ENCODE results near the gene SOX13. TPM values are rescaled to one million over a fixed set of nuclear protein-coding genes. Genes with fewer than 3 reads are reported as not detected.

The SOX13 gene
- total and polyA plus RNA-seq, 2 of the 4 experiments (the other 2 are of a cell fraction) = 0.54 to 3.5 TPM

GRCh38 chr1:204154568-204155255 is 81.8 kb downstream of the SOX13 start:
- H3K4ac ChIP-seq (ENCODE audit: low read depth, low read length) = no peak overlapping the region
- H4K5ac ChIP-seq (ENCODE audit: low read depth, low read length) = no peak overlapping the region
- no peak overlapping the region for H2BK120ac ChIP-seq (ENCODE audit: low read depth, low read length)
- no TSS peak for BruUV-seq (replicated peaks)
- H4K20me1 ChIP-seq (ENCODE audit: insufficient read depth, low read length) = no peaks in the 10 kb centered on the region
- POLR2A ChIA-PET (ENCODE audit: unreplicated experiment) = no interaction called here
- CTCF ChIA-PET = interaction anchor here (0.5 to 1.1 kb wide), 3 partner anchors 8 to 607 kb away, joined by 3 to 5 read pairs (median 4); no protein-coding TSS in a partner anchor
- intact Hi-C loops (cut with micrococcal nuclease) (no loop called here), dilution Hi-C loops (cut with HindIII; ENCODE audit: low sequenced_read_pairs, unreplicated experiment) (loop anchor here (25.0 kb wide), 1 partner anchor 233 kb away; no protein-coding TSS in a partner anchor), in situ Hi-C loops (cut with MboI; ENCODE audit: low sequenced_read_pairs) (loop anchor here (5.0 kb wide), 1 partner anchor 208 kb away; no protein-coding TSS in a partner anchor)
- no peak overlapping the region for H4K8ac ChIP-seq (ENCODE audit: low read depth in 2 of 2, low read length in 2 of 2)
- H3K9me1 ChIP-seq (ENCODE audit: insufficient read depth, low read length) = peaks cover 7% of the 10 kb centered on the region; the same call in 1 of the 2 replicates
- H3K79me1 ChIP-seq (ENCODE audit: low read depth in 1 of 2, low read length in 2 of 2) = peaks cover 0 to 9% of the 10 kb centered on the region in 2 experiments; a peak in 2 of 4 replicates
- TF ChIP-seq SMC3 (IDR thresholded peaks at IDR 0.05; ENCODE audit: low read depth, low read length) (no peak), ELK1 (IDR thresholded peaks at IDR 0.05; ENCODE audit: borderline replicate concordance, low read depth, low read length) (no peak), CHD1 (IDR thresholded peaks at IDR 0.05; ENCODE audit: low read depth, low read length) (no peak), POLR2A (IDR thresholded peaks at IDR 0.05; ENCODE audit: low read depth, low read length) (no peak), CEBPB (IDR thresholded peaks at IDR 0.05; ENCODE audit: low read depth, low read length) (no peak), CTCF (conservative IDR thresholded peaks at IDR 0.05; ENCODE audit: low read depth, low read length) (no peak), USF2 (IDR thresholded peaks at IDR 0.05; ENCODE audit: low read depth, low read length) (no peak), RFX5 (IDR thresholded peaks at IDR 0.05; ENCODE audit: low read depth, low read length) (no peak), MAFK (IDR thresholded peaks at IDR 0.05; ENCODE audit: low read depth, low read length) (no peak)
- no peak overlapping the region for H3K18ac ChIP-seq (ENCODE audit: low read depth, low read length)
- ATAC-seq (ENCODE audit: low read depth) (no peak), DNase-seq (no peak)
- H2BK20ac ChIP-seq (ENCODE audit: low read depth, low read length) = no peak overlapping the region
- WGBS, 2 experiments (ENCODE audit: extremely low coverage in 2 of 2, insufficient read length in 1 of 2) = 80% methylated on average over 3 of the region's 15 CpGs; no CpG with 5 or more reads in 1 of the 2 experiments
- no peak overlapping the region for H3K23ac ChIP-seq (ENCODE audit: low read depth, low read length)
- no peaks in the 10 kb centered on the region for H3K9me3 ChIP-seq (ENCODE audit: control insufficient read depth, insufficient read depth, low read length)
- H2BK5ac ChIP-seq (ENCODE audit: low read depth, low read length, poor library complexity, severe bottlenecking) = no peak overlapping the region
- no peak overlapping the region for H3K56ac ChIP-seq (ENCODE audit: extremely low read depth, insufficient read depth, low read length)
- H3K4me3 ChIP-seq (ENCODE audit: insufficient read depth, low read depth, low read length) = no peak overlapping the region
- no peaks in the 10 kb centered on the region for H3K36me3 ChIP-seq (ENCODE audit: control insufficient read depth, insufficient read depth, low read length)
- H2AFZ ChIP-seq (replicated peaks; ENCODE audit: low read length, poor library complexity) = no peak overlapping the region
- H2AK5ac ChIP-seq (ENCODE audit: low read depth, low read length) = no peak overlapping the region
- no peak overlapping the region for H3K4me2 ChIP-seq (ENCODE audit: low read depth, low read length)
- no peak overlapping the region for H4K91ac ChIP-seq (ENCODE audit: insufficient read depth, low read depth, low read length)
- H3K4me1 ChIP-seq (ENCODE audit: control insufficient read depth, insufficient read depth, low read length) = peaks cover 7% of the 10 kb centered on the region
- H3K27ac ChIP-seq (ENCODE audit: insufficient read depth, low read length) = no peak overlapping the region
- peaks cover 9% of the 10 kb centered on the region; the same call in 1 of the 2 replicates for H3K27me3 ChIP-seq (ENCODE audit: control insufficient read depth, insufficient read depth, low read length)
- no peak overlapping the region for H3K14ac ChIP-seq (replicated peaks; ENCODE audit: low read depth, low read length)
- H2BK15ac ChIP-seq (ENCODE audit: low read depth, low read length) = no peak overlapping the region
- no peak overlapping the region for H2AK9ac ChIP-seq (replicated peaks; ENCODE audit: low read depth, low read length, poor library complexity)
- H3K9ac ChIP-seq (ENCODE audit: low read depth, low read length) = no peak overlapping the region
